Liver (tissue), 9 donors: ENCODE results near the gene KAZN. TPM values are rescaled to one million over a fixed set of nuclear protein-coding genes. Genes with fewer than 3 reads are reported as not detected.

Experiments used
- DNase-seq: peaks from one replicate; pipeline ENCODE4 v3.0.0-alpha.2; 2017; ENCODE audit warnings: low spot score
- H3K27ac ChIP-seq, 2 donors: one replicate each; pipeline ENCODE4 v1.7.0; 2013; ENCODE audit warnings: inconsistent platforms in 2 of 2, low read length in 2 of 2, control low read depth in 1 of 2, low read depth in 1 of 2, mild to moderate bottlenecking in 1 of 2
- H3K27me3 ChIP-seq, 4 donors: one replicate each; pipeline versions ENCODE4 v1.6.1 to v1.7.0; 2013; ENCODE audit warnings: low read length in 3 of 4, inconsistent platforms in 1 of 4, mild to moderate bottlenecking in 1 of 4, moderate library complexity in 1 of 4; ENCODE audit not compliant: control insufficient read depth in 4 of 4, insufficient read depth in 4 of 4
- H3K36me3 ChIP-seq, 4 donors: one replicate each; pipeline versions ENCODE4 v1.6.1 to v1.7.0; 2013; ENCODE audit warnings: low read length in 3 of 4, mild to moderate bottlenecking in 3 of 4, low read depth in 1 of 4, moderate library complexity in 1 of 4; ENCODE audit not compliant: control insufficient read depth in 4 of 4, insufficient read depth in 3 of 4
- H3K4me1 ChIP-seq, 4 donors: one replicate each; pipeline versions ENCODE4 v1.6.1 to v1.7.0; 2013; ENCODE audit warnings: low read length in 3 of 4, mild to moderate bottlenecking in 3 of 4, moderate library complexity in 1 of 4; ENCODE audit not compliant: control insufficient read depth in 4 of 4, insufficient read depth in 4 of 4
- H3K4me3 ChIP-seq, 3 donors: one replicate each; pipeline versions ENCODE4 v1.6.1 to v1.7.0; 2013; ENCODE audit warnings: low read length in 3 of 3, control low read depth in 1 of 3, low read depth in 1 of 3, mild to moderate bottlenecking in 1 of 3
- H3K9ac ChIP-seq, 2 donors: one replicate each; pipeline ENCODE4 v1.7.0; 2013; ENCODE audit warnings: low read length in 2 of 2, mild to moderate bottlenecking in 2 of 2, moderate library complexity in 2 of 2, control low read depth in 1 of 2, low read depth in 1 of 2
- H3K9me3 ChIP-seq, 4 donors: one replicate each; pipeline versions ENCODE4 v1.6.1 to v1.7.0; 2013; ENCODE audit warnings: low read length in 3 of 4; ENCODE audit not compliant: control insufficient read depth in 4 of 4
- EGR1 ChIP-seq, 2 donors: IDR thresholded peaks; 2 replicates each; pipeline ENCODE4 v1.6.1; 2016 to 2018; ENCODE audit warnings: antibody characterized with exemption in 2 of 2, low read depth in 2 of 2
- FOXA1 ChIP-seq: IDR thresholded peaks from 2 replicates; pipeline ENCODE4 v1.6.1; 2016; ENCODE audit warnings: antibody characterized with exemption
- GABPA ChIP-seq, 2 donors: IDR thresholded peaks in 1 of 2; conservative IDR thresholded peaks in 1 of 2; 2 replicates each; pipeline ENCODE4 v1.6.1; 2016; ENCODE audit warnings: antibody characterized with exemption in 2 of 2, mild to moderate bottlenecking in 1 of 2, moderate library complexity in 1 of 2
- HNF4A ChIP-seq, 2 donors: conservative IDR thresholded peaks; 2 replicates each; pipeline ENCODE4 v1.6.1; 2016; ENCODE audit warnings: antibody characterized with exemption in 2 of 2, mild to moderate bottlenecking in 2 of 2
- HNF4G ChIP-seq: IDR thresholded peaks from 2 replicates; pipeline ENCODE4 v1.6.1; 2016; ENCODE audit warnings: antibody characterized with exemption
- JUND ChIP-seq, 2 donors: IDR thresholded peaks; 2 replicates each; pipeline ENCODE4 v1.6.1; 2016; ENCODE audit warnings: antibody characterized with exemption in 2 of 2
- NR2F2 ChIP-seq: IDR thresholded peaks from 2 replicates; pipeline ENCODE4 v1.6.1; 2016; ENCODE audit warnings: antibody characterized with exemption
- RAD21 ChIP-seq, 2 donors: IDR thresholded peaks; 2 replicates each; pipeline ENCODE4 v1.6.1; 2016; ENCODE audit warnings: antibody characterized with exemption in 2 of 2, mild to moderate bottlenecking in 2 of 2
- RXRA ChIP-seq, 2 donors: IDR thresholded peaks; 2 replicates each; pipeline ENCODE4 v1.6.1; 2017 to 2018; ENCODE audit warnings: antibody characterized with exemption in 2 of 2, mild to moderate bottlenecking in 1 of 2
- SP1 ChIP-seq: IDR thresholded peaks from 2 replicates; pipeline ENCODE4 v1.6.1; 2018; ENCODE audit warnings: antibody characterized with exemption, mild to moderate bottlenecking
- TAF1 ChIP-seq: conservative IDR thresholded peaks from 2 replicates; pipeline ENCODE4 v1.6.1; 2016; ENCODE audit warnings: antibody characterized with exemption, mild to moderate bottlenecking
- YY1 ChIP-seq: IDR thresholded peaks from 2 replicates; pipeline ENCODE4 v1.6.1; 2016; ENCODE audit warnings: antibody characterized with exemption, mild to moderate bottlenecking
- WGBS: extraction: QIAGEN DNeasy Blood & Tissue Kit; methylation state at CpG from one replicate; pipeline ENCODE4 v1.1.7; 2013; 5-methylcytosine and 5-hydroxymethylcytosine counted together
- polyA plus RNA-seq, 2 donors: library from polyadenylated mRNA; stranded (reverse) in 1 of 2; unstranded in 1 of 2; fragments of 200-250 nt in 1 of 2; fragments of >200 nt in 1 of 2; fragmentation: Nextera tagmentation in 1 of 2; extraction: Ambion mirVana in 1 of 2; gene quantifications; one replicate each; pipeline versions ENCODE4 v1.2.1 to v1.2.3, GENCODE V29; 2013 to 2015
- total RNA-seq, 2 donors: library from RNA; depleted of rRNA; stranded (reverse); fragments of >200 nt; gene quantifications; one replicate each; pipeline ENCODE4 v1.2.3, GENCODE V29; 2014
- TF ChIP-seq, protein P1 (sequence below): IDR thresholded peaks from 2 replicates; pipeline ENCODE4 v1.6.1; 2016; ENCODE audit warnings: antibody characterized with exemption
- TF ChIP-seq, protein P2 (sequence below): IDR thresholded peaks from 2 replicates; pipeline ENCODE4 v1.6.1; 2016; ENCODE audit warnings: antibody characterized with exemption
- TF ChIP-seq, protein P3 (sequence below): fragments of 150-350 bp; IDR thresholded peaks from 2 replicates; pipeline ENCODE4 v1.5.1; 2017; ENCODE audit warnings: improper control_type of control experiment, low read depth, low read length; ENCODE audit not compliant: missing input control
- TF ChIP-seq, protein P4 (sequence below): IDR thresholded peaks from 2 replicates; pipeline ENCODE4 v1.6.1; 2016; ENCODE audit warnings: antibody characterized with exemption, mild to moderate bottlenecking
- TF ChIP-seq, protein P5 (sequence below): IDR thresholded peaks from 2 replicates; pipeline ENCODE4 v1.6.1; 2016; ENCODE audit warnings: antibody characterized with exemption
- donor health status: healthy.
- donor health status: healthy.
- donor health status: healthy.
- donor health status: healthy.
- donor health status: healthy.

Gene KAZN
- total and polyA plus RNA-seq, 4 donors: 1.9 to 6.9 (median 2.4) TPM

DNA sequence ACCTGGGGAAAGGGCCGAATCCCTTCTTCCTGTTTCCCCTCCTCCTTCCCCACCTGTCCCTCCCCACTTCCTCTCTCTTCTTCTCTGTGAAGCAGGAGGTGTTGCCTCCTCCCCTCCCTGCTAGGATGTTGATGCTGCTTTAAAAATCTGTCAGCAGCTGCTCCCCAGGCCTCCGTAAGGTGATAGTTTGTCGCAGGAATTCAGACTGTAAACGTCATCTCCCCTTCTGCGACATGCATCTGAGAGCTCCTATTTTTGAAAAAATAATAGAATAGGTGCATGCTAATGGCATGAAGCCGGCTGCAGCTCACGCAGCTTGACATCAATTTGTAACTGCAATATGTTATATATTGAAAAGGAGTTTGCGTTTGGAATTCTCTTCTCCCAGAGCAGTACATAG is 70.1 kb downstream of the KAZN start:
- H3K27me3 ChIP-seq: no peaks in the 10 kb centered on the region
- no peak overlapping the region for H3K4me3 ChIP-seq
- DNase-seq: no peak
- WGBS: 67% methylated on average over 8 of the region's 8 CpGs
- no peak overlapping the region for H3K9ac ChIP-seq
- no peaks in the 10 kb centered on the region for H3K4me1 ChIP-seq
- no peak overlapping the region for H3K27ac ChIP-seq
- no peaks in the 10 kb centered on the region for H3K36me3 ChIP-seq
- TF ChIP-seq, protein P1, sequence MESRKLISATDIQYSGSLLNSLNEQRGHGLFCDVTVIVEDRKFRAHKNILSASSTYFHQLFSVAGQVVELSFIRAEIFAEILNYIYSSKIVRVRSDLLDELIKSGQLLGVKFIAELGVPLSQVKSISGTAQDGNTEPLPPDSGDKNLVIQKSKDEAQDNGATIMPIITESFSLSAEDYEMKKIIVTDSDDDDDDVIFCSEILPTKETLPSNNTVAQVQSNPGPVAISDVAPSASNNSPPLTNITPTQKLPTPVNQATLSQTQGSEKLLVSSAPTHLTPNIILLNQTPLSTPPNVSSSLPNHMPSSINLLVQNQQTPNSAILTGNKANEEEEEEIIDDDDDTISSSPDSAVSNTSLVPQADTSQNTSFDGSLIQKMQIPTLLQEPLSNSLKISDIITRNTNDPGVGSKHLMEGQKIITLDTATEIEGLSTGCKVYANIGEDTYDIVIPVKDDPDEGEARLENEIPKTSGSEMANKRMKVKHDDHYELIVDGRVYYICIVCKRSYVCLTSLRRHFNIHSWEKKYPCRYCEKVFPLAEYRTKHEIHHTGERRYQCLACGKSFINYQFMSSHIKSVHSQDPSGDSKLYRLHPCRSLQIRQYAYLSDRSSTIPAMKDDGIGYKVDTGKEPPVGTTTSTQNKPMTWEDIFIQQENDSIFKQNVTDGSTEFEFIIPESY: no peak
- TF ChIP-seq YY1 (no peak), HNF4G (no peak), RXRA (IDR thresholded peaks at IDR 0.05) (no peak), NR2F2 (no peak), SP1 (no peak), EGR1 (IDR thresholded peaks at IDR 0.05; ENCODE audit: low read depth in 2 of 2) (no peak), RAD21 (IDR thresholded peaks at IDR 0.05) (no peak), GABPA (IDR thresholded peaks at IDR 0.05 in 1 of 2, conservative IDR thresholded peaks at IDR 0.05 in 1 of 2) (no peak), JUND (IDR thresholded peaks at IDR 0.05) (no peak), FOXA1 (no peak)
- TF ChIP-seq, protein P2, sequence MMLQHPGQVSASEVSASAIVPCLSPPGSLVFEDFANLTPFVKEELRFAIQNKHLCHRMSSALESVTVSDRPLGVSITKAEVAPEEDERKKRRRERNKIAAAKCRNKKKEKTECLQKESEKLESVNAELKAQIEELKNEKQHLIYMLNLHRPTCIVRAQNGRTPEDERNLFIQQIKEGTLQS: no peak
- TF ChIP-seq, protein P3, sequence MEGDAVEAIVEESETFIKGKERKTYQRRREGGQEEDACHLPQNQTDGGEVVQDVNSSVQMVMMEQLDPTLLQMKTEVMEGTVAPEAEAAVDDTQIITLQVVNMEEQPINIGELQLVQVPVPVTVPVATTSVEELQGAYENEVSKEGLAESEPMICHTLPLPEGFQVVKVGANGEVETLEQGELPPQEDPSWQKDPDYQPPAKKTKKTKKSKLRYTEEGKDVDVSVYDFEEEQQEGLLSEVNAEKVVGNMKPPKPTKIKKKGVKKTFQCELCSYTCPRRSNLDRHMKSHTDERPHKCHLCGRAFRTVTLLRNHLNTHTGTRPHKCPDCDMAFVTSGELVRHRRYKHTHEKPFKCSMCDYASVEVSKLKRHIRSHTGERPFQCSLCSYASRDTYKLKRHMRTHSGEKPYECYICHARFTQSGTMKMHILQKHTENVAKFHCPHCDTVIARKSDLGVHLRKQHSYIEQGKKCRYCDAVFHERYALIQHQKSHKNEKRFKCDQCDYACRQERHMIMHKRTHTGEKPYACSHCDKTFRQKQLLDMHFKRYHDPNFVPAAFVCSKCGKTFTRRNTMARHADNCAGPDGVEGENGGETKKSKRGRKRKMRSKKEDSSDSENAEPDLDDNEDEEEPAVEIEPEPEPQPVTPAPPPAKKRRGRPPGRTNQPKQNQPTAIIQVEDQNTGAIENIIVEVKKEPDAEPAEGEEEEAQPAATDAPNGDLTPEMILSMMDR: no peak
- TF ChIP-seq, protein P4, sequence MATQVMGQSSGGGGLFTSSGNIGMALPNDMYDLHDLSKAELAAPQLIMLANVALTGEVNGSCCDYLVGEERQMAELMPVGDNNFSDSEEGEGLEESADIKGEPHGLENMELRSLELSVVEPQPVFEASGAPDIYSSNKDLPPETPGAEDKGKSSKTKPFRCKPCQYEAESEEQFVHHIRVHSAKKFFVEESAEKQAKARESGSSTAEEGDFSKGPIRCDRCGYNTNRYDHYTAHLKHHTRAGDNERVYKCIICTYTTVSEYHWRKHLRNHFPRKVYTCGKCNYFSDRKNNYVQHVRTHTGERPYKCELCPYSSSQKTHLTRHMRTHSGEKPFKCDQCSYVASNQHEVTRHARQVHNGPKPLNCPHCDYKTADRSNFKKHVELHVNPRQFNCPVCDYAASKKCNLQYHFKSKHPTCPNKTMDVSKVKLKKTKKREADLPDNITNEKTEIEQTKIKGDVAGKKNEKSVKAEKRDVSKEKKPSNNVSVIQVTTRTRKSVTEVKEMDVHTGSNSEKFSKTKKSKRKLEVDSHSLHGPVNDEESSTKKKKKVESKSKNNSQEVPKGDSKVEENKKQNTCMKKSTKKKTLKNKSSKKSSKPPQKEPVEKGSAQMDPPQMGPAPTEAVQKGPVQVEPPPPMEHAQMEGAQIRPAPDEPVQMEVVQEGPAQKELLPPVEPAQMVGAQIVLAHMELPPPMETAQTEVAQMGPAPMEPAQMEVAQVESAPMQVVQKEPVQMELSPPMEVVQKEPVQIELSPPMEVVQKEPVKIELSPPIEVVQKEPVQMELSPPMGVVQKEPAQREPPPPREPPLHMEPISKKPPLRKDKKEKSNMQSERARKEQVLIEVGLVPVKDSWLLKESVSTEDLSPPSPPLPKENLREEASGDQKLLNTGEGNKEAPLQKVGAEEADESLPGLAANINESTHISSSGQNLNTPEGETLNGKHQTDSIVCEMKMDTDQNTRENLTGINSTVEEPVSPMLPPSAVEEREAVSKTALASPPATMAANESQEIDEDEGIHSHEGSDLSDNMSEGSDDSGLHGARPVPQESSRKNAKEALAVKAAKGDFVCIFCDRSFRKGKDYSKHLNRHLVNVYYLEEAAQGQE: no peak
- TF ChIP-seq, protein P5, sequence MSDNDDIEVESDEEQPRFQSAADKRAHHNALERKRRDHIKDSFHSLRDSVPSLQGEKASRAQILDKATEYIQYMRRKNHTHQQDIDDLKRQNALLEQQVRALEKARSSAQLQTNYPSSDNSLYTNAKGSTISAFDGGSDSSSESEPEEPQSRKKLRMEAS: no peak
- H3K9me3 ChIP-seq: no peaks in the 10 kb centered on the region

DNA sequence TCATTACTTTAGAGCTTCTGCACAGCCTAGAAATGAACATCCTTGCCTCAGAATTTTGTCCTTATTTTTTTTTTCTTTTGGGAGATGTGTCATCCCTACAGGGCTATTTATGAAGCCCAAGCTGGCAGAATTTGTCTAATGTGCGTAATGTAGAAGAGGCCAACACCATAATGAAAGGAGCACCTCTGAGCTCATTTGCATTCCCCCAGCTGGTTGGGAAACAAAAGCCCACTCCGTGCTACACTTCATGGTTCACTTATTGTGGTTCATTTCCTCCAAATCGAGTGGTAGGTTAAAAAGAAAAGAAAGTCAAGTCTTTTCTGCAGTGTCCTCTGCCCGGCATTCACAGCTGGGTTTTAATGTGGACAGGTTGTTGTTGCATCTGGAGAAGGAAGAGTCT is 73.5 kb downstream of the KAZN start:
- no peak overlapping the region for H3K27ac ChIP-seq
- H3K36me3 ChIP-seq: no peaks in the 10 kb centered on the region
- H3K9me3 ChIP-seq: no peaks in the 10 kb centered on the region
- H3K27me3 ChIP-seq: no peaks in the 10 kb centered on the region
- no peak overlapping the region for H3K4me3 ChIP-seq
- DNase-seq: no peak
- TF ChIP-seq GABPA (IDR thresholded peaks at IDR 0.05 in 1 of 2, conservative IDR thresholded peaks at IDR 0.05 in 1 of 2) (no peak), RAD21 (IDR thresholded peaks at IDR 0.05) (no peak), SP1 (no peak), JUND (IDR thresholded peaks at IDR 0.05) (no peak), HNF4A (conservative IDR thresholded peaks at IDR 0.05) (no peak), TAF1 (no peak), HNF4G (no peak)
- TF ChIP-seq, protein P5: no peak
- TF ChIP-seq, protein P4: no peak
- TF ChIP-seq, protein P1: no peak
- TF ChIP-seq, protein P2: no peak
- WGBS: 66% methylated on average over 4 of the region's 4 CpGs
- H3K4me1 ChIP-seq: no peaks in the 10 kb centered on the region
- H3K9ac ChIP-seq: no peak overlapping the region
